ENCODE measurements around the gene PLPPR4. TPM values are rescaled to one million over a fixed set of nuclear protein-coding genes. Genes with fewer than 3 reads are reported as not detected.

Gene PLPPR4
- total RNA-seq, 1 donor from 2014 or later, result 7.3 TPM

GRCh38 chr1:99331636-99332035 lies 67.3 kb downstream of the PLPPR4 start:
- Histone ChIP-seq H3K4me3 (ENCODE audit: low read length in 3 of 3) (no peak overlapping the region), H3K9me3 (ENCODE audit: control insufficient read depth in 3 of 3, low read length in 3 of 3) (no peaks in the 10 kb centered on the region), H3K27me3 (ENCODE audit: control insufficient read depth in 3 of 3, insufficient read depth in 3 of 3, low read length in 3 of 3) (no peaks in the 10 kb centered on the region), H3K9ac (ENCODE audit: low read depth in 1 of 3, low read length in 3 of 3) (no peak overlapping the region), H3K27ac (ENCODE audit: low read depth, low read length) (no peak overlapping the region), H3K4me1 (ENCODE audit: control insufficient read depth in 3 of 3, insufficient read depth in 3 of 3, low read length in 3 of 3) (no peaks in the 10 kb centered on the region), H3K36me3 (ENCODE audit: control insufficient read depth in 3 of 3, insufficient read depth in 3 of 3, low read length in 3 of 3) (no peaks in the 10 kb centered on the region)

- Histone ChIP-seq H3K27me3 (ENCODE audit: control insufficient read depth in 3 of 3, insufficient read depth in 3 of 3, low read length in 3 of 3) (no peaks in the 10 kb centered on the region), H3K36me3 (ENCODE audit: control insufficient read depth in 3 of 3, insufficient read depth in 3 of 3, low read length in 3 of 3) (no peaks in the 10 kb centered on the region), H3K4me1 (ENCODE audit: control insufficient read depth in 3 of 3, insufficient read depth in 3 of 3, low read length in 3 of 3) (no peaks in the 10 kb centered on the region), H3K9ac (ENCODE audit: low read depth in 1 of 3, low read length in 3 of 3) (no peak overlapping the region), H3K4me3 (ENCODE audit: low read length in 3 of 3) (no peak overlapping the region), H3K27ac (ENCODE audit: low read depth, low read length) (no peak overlapping the region), H3K9me3 (ENCODE audit: control insufficient read depth in 3 of 3, low read length in 3 of 3) (no peaks in the 10 kb centered on the region)
Observed at GRCh38 chr1:99332561-99332960, 68.3 kb downstream of the PLPPR4 start.

GRCh38 chr1:99334991-99335390 lies 70.7 kb downstream of the PLPPR4 start:
- no peaks in the 10 kb centered on the region for H3K36me3 ChIP-seq (ENCODE audit: control insufficient read depth in 3 of 3, insufficient read depth in 3 of 3, low read length in 3 of 3)
- H3K27ac ChIP-seq (ENCODE audit: low read depth, low read length), result no peak overlapping the region
- H3K4me1 ChIP-seq (ENCODE audit: control insufficient read depth in 3 of 3, insufficient read depth in 3 of 3, low read length in 3 of 3), result no peaks in the 10 kb centered on the region
- H3K4me3 ChIP-seq (ENCODE audit: low read length in 3 of 3), result no peak overlapping the region
- no peak overlapping the region for H3K9ac ChIP-seq (ENCODE audit: low read depth in 1 of 3, low read length in 3 of 3)
- H3K27me3 ChIP-seq (ENCODE audit: control insufficient read depth in 3 of 3, insufficient read depth in 3 of 3, low read length in 3 of 3), result no peaks in the 10 kb centered on the region
- no peaks in the 10 kb centered on the region for H3K9me3 ChIP-seq (ENCODE audit: control insufficient read depth in 3 of 3, low read length in 3 of 3)

- no peak overlapping the region for H3K27ac ChIP-seq (ENCODE audit: low read depth, low read length)
- H3K27me3 ChIP-seq (ENCODE audit: control insufficient read depth in 3 of 3, insufficient read depth in 3 of 3, low read length in 3 of 3), result no peaks in the 10 kb centered on the region
- no peaks in the 10 kb centered on the region for H3K36me3 ChIP-seq (ENCODE audit: control insufficient read depth in 3 of 3, insufficient read depth in 3 of 3, low read length in 3 of 3)
- no peak overlapping the region for H3K9ac ChIP-seq (ENCODE audit: low read depth in 1 of 3, low read length in 3 of 3)
- H3K4me3 ChIP-seq (ENCODE audit: low read length in 3 of 3), result no peak overlapping the region
- H3K4me1 ChIP-seq (ENCODE audit: control insufficient read depth in 3 of 3, insufficient read depth in 3 of 3, low read length in 3 of 3), result peaks cover 0 to 4% (median 3%) of the 10 kb centered on the region in 3 donors
- H3K9me3 ChIP-seq (ENCODE audit: control insufficient read depth in 3 of 3, low read length in 3 of 3), result no peaks in the 10 kb centered on the region
Observed at GRCh38 chr1:99347041-99347684, 82.9 kb downstream of the PLPPR4 start.

GRCh38 chr1:99348397-99349132 lies 84.3 kb downstream of the PLPPR4 start:
- Histone ChIP-seq H3K36me3 (ENCODE audit: control insufficient read depth in 3 of 3, insufficient read depth in 3 of 3, low read length in 3 of 3) (no peaks in the 10 kb centered on the region), H3K9me3 (ENCODE audit: control insufficient read depth in 3 of 3, low read length in 3 of 3) (no peaks in the 10 kb centered on the region), H3K9ac (ENCODE audit: low read depth in 1 of 3, low read length in 3 of 3) (no peak overlapping the region), H3K4me1 (ENCODE audit: control insufficient read depth in 3 of 3, insufficient read depth in 3 of 3, low read length in 3 of 3) (peaks cover 0 to 4% (median 3%) of the 10 kb centered on the region in 3 donors), H3K27me3 (ENCODE audit: control insufficient read depth in 3 of 3, insufficient read depth in 3 of 3, low read length in 3 of 3) (no peaks in the 10 kb centered on the region), H3K27ac (ENCODE audit: low read depth, low read length) (no peak overlapping the region), H3K4me3 (ENCODE audit: low read length in 3 of 3) (no peak overlapping the region)

- no peak overlapping the region for H3K27ac ChIP-seq (ENCODE audit: low read depth, low read length)
- no peaks in the 10 kb centered on the region for H3K36me3 ChIP-seq (ENCODE audit: control insufficient read depth in 3 of 3, insufficient read depth in 3 of 3, low read length in 3 of 3)
- H3K4me1 ChIP-seq (ENCODE audit: control insufficient read depth in 3 of 3, insufficient read depth in 3 of 3, low read length in 3 of 3), result peaks cover 0 to 4% (median 3%) of the 10 kb centered on the region in 3 donors
- H3K4me3 ChIP-seq (ENCODE audit: low read length in 3 of 3), result no peak overlapping the region
- H3K9ac ChIP-seq (ENCODE audit: low read depth in 1 of 3, low read length in 3 of 3), result no peak overlapping the region
- no peaks in the 10 kb centered on the region for H3K27me3 ChIP-seq (ENCODE audit: control insufficient read depth in 3 of 3, insufficient read depth in 3 of 3, low read length in 3 of 3)
- no peaks in the 10 kb centered on the region for H3K9me3 ChIP-seq (ENCODE audit: control insufficient read depth in 3 of 3, low read length in 3 of 3)
Observed at GRCh38 chr1:99352821-99353220, 88.5 kb downstream of the PLPPR4 start.

- H3K36me3 ChIP-seq (ENCODE audit: control insufficient read depth in 3 of 3, insufficient read depth in 3 of 3, low read length in 3 of 3), result no peaks in the 10 kb centered on the region
- no peaks in the 10 kb centered on the region for H3K27me3 ChIP-seq (ENCODE audit: control insufficient read depth in 3 of 3, insufficient read depth in 3 of 3, low read length in 3 of 3)
- H3K27ac ChIP-seq (ENCODE audit: low read depth, low read length), result no peak overlapping the region
- H3K9ac ChIP-seq (ENCODE audit: low read depth in 1 of 3, low read length in 3 of 3), result no peak overlapping the region
- no peaks in the 10 kb centered on the region for H3K9me3 ChIP-seq (ENCODE audit: control insufficient read depth in 3 of 3, low read length in 3 of 3)
- H3K4me1 ChIP-seq (ENCODE audit: control insufficient read depth in 3 of 3, insufficient read depth in 3 of 3, low read length in 3 of 3), result no peaks in the 10 kb centered on the region
- no peak overlapping the region for H3K4me3 ChIP-seq (ENCODE audit: low read length in 3 of 3)
Observed at GRCh38 chr1:99358770-99359169, 94.5 kb downstream of the PLPPR4 start.

All from skeletal muscle tissue (tissue), 4 donors.